Measurements from ENCODE around the gene MYCBP2.

DNA sequence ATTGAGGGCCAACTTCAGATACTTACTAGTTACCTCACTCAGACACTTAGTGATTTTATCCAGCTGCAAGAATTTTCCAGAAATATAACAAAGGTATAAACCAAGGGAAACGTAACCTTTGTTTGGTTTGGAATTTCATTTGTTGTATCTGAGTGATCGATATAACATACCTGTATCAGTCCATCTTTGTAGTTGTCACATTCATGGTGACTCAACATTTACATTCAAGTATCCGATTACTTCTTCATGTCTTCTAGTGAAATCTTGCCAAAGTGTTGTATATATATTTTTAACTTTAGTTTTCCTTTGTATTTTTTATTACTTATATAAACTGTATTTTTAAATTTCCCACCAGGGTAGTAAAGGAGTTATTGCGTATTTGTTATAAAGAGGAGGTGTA lies 16.9 kb upstream of the MYCBP2 start:
- no peak for TF ChIP-seq CTCF (conservative IDR thresholded peaks at IDR 0.05; ENCODE audit: low read depth, low read length)
- no peak for TF ChIP-seq EZH2 (IDR thresholded peaks at IDR 0.05; ENCODE audit: borderline replicate concordance, low read depth, low read length, poor library complexity, severe bottlenecking)
